Panc1 (cell line): ENCODE data around the gene SSC5D. TPM values are rescaled to one million over a fixed set of nuclear protein-coding genes. Genes with fewer than 3 reads are reported as not detected.

Experiments used
- ATAC-seq: fragments of 200-7000 bp; cut with Tn5 transposase; 2 replicates; pipeline ENCODE4 v1.9.1; 2020; ENCODE audit warnings: mild to moderate bottlenecking, moderate library complexity
- BruUV-seq: library from RNA; stranded (reverse); fragments of 400-500 nt; replicated peaks from 2 replicates; lab custom pipeline; 2021; lab: Mats Ljungman, UMichigan
- CTCF ChIA-PET: fragments of 300-600 bp; sonication (Branson Sonifier 250); formaldehyde crosslinking; loops from one replicate; lab custom pipeline; 2022; ENCODE audit warnings: antibody characterized with exemption; lab: Charles Lee
- POLR2A ChIA-PET: fragments of 300-600 bp; sonication (Branson Sonifier 250); formaldehyde crosslinking; loops from one replicate; lab custom pipeline; 2022; ENCODE audit warnings: antibody characterized with exemption; lab: Charles Lee
- DNase-seq: peaks from one replicate; pipeline ENCODE4 v3.0.0-alpha.2; 2010; ENCODE audit warnings: low read depth, low spot score
- H3K27ac ChIP-seq: 2 replicates; pipeline ENCODE4 v1.5.1; 2011; ENCODE audit warnings: mild to moderate bottlenecking, low read length, inconsistent platforms
- H3K27me3 ChIP-seq: fragments of 200-500 bp; sonication (Bioruptor generic); 2 replicates; pipeline ENCODE4 v1.6.0; 2014; ENCODE audit warnings: low read length, inconsistent platforms; ENCODE audit not compliant: control insufficient read depth, insufficient read depth
- H3K36me3 ChIP-seq: fragments of 200-500 bp; sonication (Bioruptor generic); 2 replicates; pipeline ENCODE4 v1.5.1; 2014; ENCODE audit warnings: inconsistent platforms, mild to moderate bottlenecking, low read length, moderate library complexity; ENCODE audit not compliant: control insufficient read depth, insufficient read depth
- H3K4me1 ChIP-seq: 2 replicates; pipeline ENCODE4 v1.5.1; 2011; ENCODE audit warnings: inconsistent platforms, mild to moderate bottlenecking, low read length, moderate library complexity; ENCODE audit not compliant: control insufficient read depth, insufficient read depth
- H3K4me3 ChIP-seq, 2 experiments: 2 replicates each; pipeline ENCODE4 v1.5.1; 2011 to 2012; ENCODE audit warnings: low read depth in 2 of 2, low read length in 2 of 2, mild to moderate bottlenecking in 2 of 2, inconsistent platforms in 1 of 2, moderate library complexity in 1 of 2
- H3K9me3 ChIP-seq: fragments of 200-500 bp; sonication (Bioruptor generic); 2 replicates; pipeline ENCODE4 v1.5.1; 2014; ENCODE audit warnings: low read depth, mild to moderate bottlenecking, inconsistent platforms, low read length, moderate library complexity; ENCODE audit not compliant: control insufficient read depth, insufficient read depth
- POLR2AphosphoS5 ChIP-seq: IDR thresholded peaks from 2 replicates; pipeline ENCODE4 v1.6.1; 2012; ENCODE audit warnings: mild to moderate bottlenecking, low read depth, low read length, moderate library complexity
- SIN3A ChIP-seq: IDR thresholded peaks from 2 replicates; pipeline ENCODE4 v1.6.1; 2012; ENCODE audit warnings: low read depth, mild to moderate bottlenecking, low read length, moderate library complexity, borderline replicate concordance; ENCODE audit not compliant: insufficient read depth
- TCF7L2 ChIP-seq: IDR thresholded peaks from 2 replicates; pipeline ENCODE4 v1.6.1; 2011; ENCODE audit warnings: mild to moderate bottlenecking, low read depth, low read length, inconsistent platforms
- in situ Hi-C: cut with HindIII; loops from 2 replicates; pipeline ENCODE4 v1.10.0; 2016; ENCODE audit warnings: low sequenced_read_pairs, low pct_unique_long_range_greater_than_20kb
- intact Hi-C: fragments of 100-400 bp; cut with micrococcal nuclease; formaldehyde crosslinking; loops from one replicate; pipeline ENCODE4 v1.10.0; 2022; ENCODE audit not compliant: unreplicated experiment
- total RNA-seq: library from RNA; stranded (reverse); gene quantifications from one replicate; pipeline ENCODE4 v1.2.1, GENCODE V29; 2021; ENCODE audit not compliant: unreplicated experiment
- TF ChIP-seq, protein P1 (sequence below), 2 experiments: IDR thresholded peaks; 2 replicates each; pipeline ENCODE4 v1.6.1; 2011 to 2012; ENCODE audit warnings: low read depth in 2 of 2, control low read depth in 1 of 2, low read length in 1 of 2, mild to moderate bottlenecking in 1 of 2, moderate library complexity in 1 of 2; ENCODE audit not compliant: insufficient read depth in 1 of 2
- TF ChIP-seq, protein P2 (sequence below): fragments of 450-650 bp; IDR thresholded peaks from 2 replicates; pipeline ENCODE4 v1.5.1; 2017; ENCODE audit warnings: mild to moderate bottlenecking

Gene SSC5D
- total RNA-seq, 1 experiment from 2014 or later: 13.0 TPM

DNA sequence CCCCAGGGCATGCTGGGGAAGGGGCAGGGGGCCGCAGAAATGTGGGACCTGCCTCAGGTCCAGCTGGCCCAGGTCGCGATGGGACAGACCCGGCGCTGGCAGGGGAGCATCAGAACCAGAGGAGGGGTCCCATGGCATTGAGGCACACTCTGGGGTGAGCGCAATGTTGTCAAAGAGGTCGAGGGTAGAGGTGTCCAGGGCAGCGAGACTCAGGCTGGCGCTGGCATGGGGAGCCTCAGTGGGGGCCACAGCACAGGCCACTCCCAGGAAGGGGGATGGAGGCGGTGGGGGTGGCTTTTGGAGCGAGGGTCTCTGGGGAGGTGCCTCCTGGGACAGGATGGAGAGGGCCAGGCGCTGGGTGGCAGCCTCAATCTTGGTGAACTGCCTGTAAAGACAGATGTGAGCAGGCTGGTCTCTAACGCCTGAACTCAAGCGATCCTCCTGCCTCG is 24.6 kb upstream of the SSC5D start:
- no peak overlapping the region for H3K27ac ChIP-seq
- H3K36me3 ChIP-seq: no peaks in the 10 kb centered on the region
- no peaks in the 10 kb centered on the region for H3K27me3 ChIP-seq
- no peaks in the 10 kb centered on the region for H3K9me3 ChIP-seq
- in situ Hi-C loops (no loop called here), intact Hi-C loops (no loop called here)
- ChIA-PET CTCF (no interaction called here), POLR2A (no interaction called here)
- TF ChIP-seq, protein P1, sequence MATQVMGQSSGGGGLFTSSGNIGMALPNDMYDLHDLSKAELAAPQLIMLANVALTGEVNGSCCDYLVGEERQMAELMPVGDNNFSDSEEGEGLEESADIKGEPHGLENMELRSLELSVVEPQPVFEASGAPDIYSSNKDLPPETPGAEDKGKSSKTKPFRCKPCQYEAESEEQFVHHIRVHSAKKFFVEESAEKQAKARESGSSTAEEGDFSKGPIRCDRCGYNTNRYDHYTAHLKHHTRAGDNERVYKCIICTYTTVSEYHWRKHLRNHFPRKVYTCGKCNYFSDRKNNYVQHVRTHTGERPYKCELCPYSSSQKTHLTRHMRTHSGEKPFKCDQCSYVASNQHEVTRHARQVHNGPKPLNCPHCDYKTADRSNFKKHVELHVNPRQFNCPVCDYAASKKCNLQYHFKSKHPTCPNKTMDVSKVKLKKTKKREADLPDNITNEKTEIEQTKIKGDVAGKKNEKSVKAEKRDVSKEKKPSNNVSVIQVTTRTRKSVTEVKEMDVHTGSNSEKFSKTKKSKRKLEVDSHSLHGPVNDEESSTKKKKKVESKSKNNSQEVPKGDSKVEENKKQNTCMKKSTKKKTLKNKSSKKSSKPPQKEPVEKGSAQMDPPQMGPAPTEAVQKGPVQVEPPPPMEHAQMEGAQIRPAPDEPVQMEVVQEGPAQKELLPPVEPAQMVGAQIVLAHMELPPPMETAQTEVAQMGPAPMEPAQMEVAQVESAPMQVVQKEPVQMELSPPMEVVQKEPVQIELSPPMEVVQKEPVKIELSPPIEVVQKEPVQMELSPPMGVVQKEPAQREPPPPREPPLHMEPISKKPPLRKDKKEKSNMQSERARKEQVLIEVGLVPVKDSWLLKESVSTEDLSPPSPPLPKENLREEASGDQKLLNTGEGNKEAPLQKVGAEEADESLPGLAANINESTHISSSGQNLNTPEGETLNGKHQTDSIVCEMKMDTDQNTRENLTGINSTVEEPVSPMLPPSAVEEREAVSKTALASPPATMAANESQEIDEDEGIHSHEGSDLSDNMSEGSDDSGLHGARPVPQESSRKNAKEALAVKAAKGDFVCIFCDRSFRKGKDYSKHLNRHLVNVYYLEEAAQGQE (IDR thresholded peaks at IDR 0.05; ENCODE audit: insufficient read depth in 1 of 2, low read depth in 2 of 2, low read length in 1 of 2): no peak
- TF ChIP-seq POLR2AphosphoS5 (no peak), SIN3A (no peak), TCF7L2 (no peak)
- TF ChIP-seq, protein P2, sequence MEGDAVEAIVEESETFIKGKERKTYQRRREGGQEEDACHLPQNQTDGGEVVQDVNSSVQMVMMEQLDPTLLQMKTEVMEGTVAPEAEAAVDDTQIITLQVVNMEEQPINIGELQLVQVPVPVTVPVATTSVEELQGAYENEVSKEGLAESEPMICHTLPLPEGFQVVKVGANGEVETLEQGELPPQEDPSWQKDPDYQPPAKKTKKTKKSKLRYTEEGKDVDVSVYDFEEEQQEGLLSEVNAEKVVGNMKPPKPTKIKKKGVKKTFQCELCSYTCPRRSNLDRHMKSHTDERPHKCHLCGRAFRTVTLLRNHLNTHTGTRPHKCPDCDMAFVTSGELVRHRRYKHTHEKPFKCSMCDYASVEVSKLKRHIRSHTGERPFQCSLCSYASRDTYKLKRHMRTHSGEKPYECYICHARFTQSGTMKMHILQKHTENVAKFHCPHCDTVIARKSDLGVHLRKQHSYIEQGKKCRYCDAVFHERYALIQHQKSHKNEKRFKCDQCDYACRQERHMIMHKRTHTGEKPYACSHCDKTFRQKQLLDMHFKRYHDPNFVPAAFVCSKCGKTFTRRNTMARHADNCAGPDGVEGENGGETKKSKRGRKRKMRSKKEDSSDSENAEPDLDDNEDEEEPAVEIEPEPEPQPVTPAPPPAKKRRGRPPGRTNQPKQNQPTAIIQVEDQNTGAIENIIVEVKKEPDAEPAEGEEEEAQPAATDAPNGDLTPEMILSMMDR: no peak
- BruUV-seq: no TSS peak
- H3K4me1 ChIP-seq: peaks cover 22% of the 10 kb centered on the region
- ATAC-seq: no peak
- H3K4me3 ChIP-seq: no peak overlapping the region
- DNase-seq: no peak

DNA sequence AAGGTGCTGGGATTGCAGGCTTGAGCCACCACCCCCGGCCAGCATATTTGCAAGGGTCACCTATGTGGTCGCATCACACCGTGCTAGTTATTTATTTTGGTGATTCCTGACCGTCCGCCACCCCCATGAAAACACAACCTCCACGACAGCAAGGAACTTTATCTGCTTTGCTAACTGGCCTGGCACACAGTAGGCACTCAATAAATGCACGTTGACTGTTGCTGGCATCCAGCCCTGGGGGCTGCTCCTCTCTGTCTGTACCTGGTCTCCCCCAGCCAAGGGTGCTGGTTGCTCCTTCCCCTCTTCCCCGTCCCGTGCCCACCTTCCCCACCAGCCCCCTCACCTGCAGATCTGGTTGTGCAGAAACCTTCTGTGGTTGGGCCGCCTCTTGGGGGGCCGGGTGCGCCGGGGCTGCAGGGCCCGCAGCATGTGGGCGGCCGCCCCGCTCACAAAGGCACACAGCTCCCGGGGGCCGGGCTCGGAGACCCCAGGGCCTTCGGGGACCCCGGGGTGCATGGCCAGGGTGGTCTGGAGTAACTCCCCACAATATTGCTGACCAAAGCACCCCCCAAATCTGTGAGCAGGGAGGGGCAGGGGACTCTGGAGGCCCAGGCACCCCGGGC is 24.1 kb upstream of the SSC5D start:
- Histone ChIP-seq H3K4me1 (peaks cover 22% of the 10 kb centered on the region), H3K4me3 (no peak overlapping the region), H3K9me3 (no peaks in the 10 kb centered on the region), H3K36me3 (no peaks in the 10 kb centered on the region), H3K27me3 (no peaks in the 10 kb centered on the region), H3K27ac (no peak overlapping the region)
- ATAC-seq: no peak
- ChIA-PET CTCF (no interaction called here), POLR2A (no interaction called here)
- TF ChIP-seq, protein P2: no peak
- no peak for TF ChIP-seq POLR2AphosphoS5
- TF ChIP-seq SIN3A: no peak
- TF ChIP-seq, protein P1 (IDR thresholded peaks at IDR 0.05; ENCODE audit: insufficient read depth in 1 of 2, low read depth in 2 of 2, low read length in 1 of 2): no peak
- no peak for TF ChIP-seq TCF7L2
- no TSS peak for BruUV-seq
- in situ Hi-C loops (no loop called here), intact Hi-C loops (no loop called here)
- DNase-seq: no peak
